Ureter (tissue), 1 donor: ENCODE data around the gene ATG13. TPM values are rescaled to one million over a fixed set of nuclear protein-coding genes. Genes with fewer than 3 reads are reported as not detected.

Source experiments
- total RNA-seq: library from RNA; stranded (reverse); gene quantifications from one replicate; pipeline ENCODE4 v1.2.4, GENCODE V29; 2023
- donor health status: DM: yes; HTN: yes; CAD: no.

Gene ATG13
- total RNA-seq, 1 donor from 2014 or later = 80.7 TPM

Other genes starting within 250 kb of the ATG13 start
- 105 TPM for gene MDK, start 235.9 kb upstream of the ATG13 start, total RNA-seq
- not detected for gene CHRM4, start 225.8 kb upstream of the ATG13 start, total RNA-seq
- 56.0 TPM for gene AMBRA1, start 23.5 kb upstream of the ATG13 start, total RNA-seq
- 4.8 TPM for gene HARBI1, start 326 bp upstream of the ATG13 start, total RNA-seq
- gene ARHGAP1, start 83.1 kb downstream of the ATG13 start, total RNA-seq = 175 TPM
- 10.7 TPM for gene ZNF408, start 83.5 kb downstream of the ATG13 start, total RNA-seq
- gene F2, start 101.7 kb downstream of the ATG13 start, total RNA-seq = not detected
- gene CKAP5, start 228.7 kb downstream of the ATG13 start, total RNA-seq = 86.4 TPM